ENCODE measurements around the gene BDKRB2. TPM values are rescaled to one million over a fixed set of nuclear protein-coding genes. Genes with fewer than 3 reads are reported as not detected.

The BDKRB2 gene
- total and polyA plus RNA-seq, 2 donors (not counting 1 experiment from before 2014, with no cell fraction given) = 24.0 to 91.5 TPM

DNA sequence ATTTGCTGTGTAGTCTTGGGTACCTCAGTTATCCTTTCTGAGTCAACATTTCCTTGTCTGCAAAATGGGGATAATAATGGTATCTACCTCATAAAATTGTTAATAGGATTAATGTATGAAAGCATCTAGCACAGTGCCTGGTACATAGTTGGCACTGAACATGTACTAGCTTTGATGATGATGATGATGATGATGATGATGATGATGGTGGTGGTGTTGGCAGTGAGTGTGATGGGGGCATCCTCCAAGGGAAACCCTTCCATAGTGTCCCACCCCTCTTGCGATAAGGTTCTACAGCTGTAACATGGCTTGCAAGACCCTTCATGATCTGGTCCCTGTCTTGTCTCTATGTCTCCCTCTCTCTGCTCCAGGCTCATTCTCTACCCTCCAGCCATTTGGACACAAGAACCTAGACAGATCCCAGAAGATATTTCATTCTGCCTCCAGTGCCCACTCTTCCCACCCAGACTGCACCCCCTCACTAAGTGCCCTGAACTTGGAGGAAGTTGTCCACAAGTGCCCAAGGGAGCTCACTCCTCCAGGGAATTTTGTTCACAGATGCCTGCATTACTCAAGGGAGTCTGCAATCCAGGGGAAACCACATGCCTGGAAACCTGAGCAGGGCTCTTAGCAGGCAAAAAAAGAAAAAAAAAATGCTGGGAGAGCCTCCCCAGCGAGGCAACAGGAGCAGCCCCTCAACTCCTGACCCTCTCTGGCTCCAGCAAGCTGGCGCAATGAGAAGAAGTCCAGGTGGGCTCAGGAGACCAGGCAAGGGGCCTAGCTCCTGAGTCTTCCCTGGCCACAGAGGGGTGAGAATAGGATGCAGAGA is 41.3 kb downstream of the BDKRB2 start:
- no peaks in the 10 kb centered on the region for H3K27me3 ChIP-seq (ENCODE audit: control insufficient read depth, insufficient read depth, low read length)
- no peak overlapping the region for H2AFZ ChIP-seq (ENCODE audit: low read length)
- H3K36me3 ChIP-seq (ENCODE audit: control insufficient read depth, insufficient read depth, low read length) = peaks cover 2% of the 10 kb centered on the region
- H3K4me1 ChIP-seq (ENCODE audit: control insufficient read depth, extremely low read depth, insufficient read depth, low read length) = peaks cover 21% of the 10 kb centered on the region
- no peaks in the 10 kb centered on the region for H3K79me2 ChIP-seq (ENCODE audit: control insufficient read depth, insufficient read depth, low read length)
- TF ChIP-seq EZH2 (IDR thresholded peaks at IDR 0.05; ENCODE audit: low read length, missing control alignments) = no peak
- TF ChIP-seq, protein P1, sequence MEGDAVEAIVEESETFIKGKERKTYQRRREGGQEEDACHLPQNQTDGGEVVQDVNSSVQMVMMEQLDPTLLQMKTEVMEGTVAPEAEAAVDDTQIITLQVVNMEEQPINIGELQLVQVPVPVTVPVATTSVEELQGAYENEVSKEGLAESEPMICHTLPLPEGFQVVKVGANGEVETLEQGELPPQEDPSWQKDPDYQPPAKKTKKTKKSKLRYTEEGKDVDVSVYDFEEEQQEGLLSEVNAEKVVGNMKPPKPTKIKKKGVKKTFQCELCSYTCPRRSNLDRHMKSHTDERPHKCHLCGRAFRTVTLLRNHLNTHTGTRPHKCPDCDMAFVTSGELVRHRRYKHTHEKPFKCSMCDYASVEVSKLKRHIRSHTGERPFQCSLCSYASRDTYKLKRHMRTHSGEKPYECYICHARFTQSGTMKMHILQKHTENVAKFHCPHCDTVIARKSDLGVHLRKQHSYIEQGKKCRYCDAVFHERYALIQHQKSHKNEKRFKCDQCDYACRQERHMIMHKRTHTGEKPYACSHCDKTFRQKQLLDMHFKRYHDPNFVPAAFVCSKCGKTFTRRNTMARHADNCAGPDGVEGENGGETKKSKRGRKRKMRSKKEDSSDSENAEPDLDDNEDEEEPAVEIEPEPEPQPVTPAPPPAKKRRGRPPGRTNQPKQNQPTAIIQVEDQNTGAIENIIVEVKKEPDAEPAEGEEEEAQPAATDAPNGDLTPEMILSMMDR (conservative IDR thresholded peaks at IDR 0.05 in 1 of 2, IDR thresholded peaks at IDR 0.05 in 1 of 2; ENCODE audit: low read depth in 1 of 2, low read length in 2 of 2) = no peak
- H3K9me3 ChIP-seq (ENCODE audit: control insufficient read depth, insufficient read depth, low read depth, low read length) = no peaks in the 10 kb centered on the region
- no peak overlapping the region for H3K4me2 ChIP-seq (ENCODE audit: extremely low read depth, insufficient read depth, low read length)
- H3K9ac ChIP-seq (ENCODE audit: insufficient read depth, low read length) = no peak overlapping the region
- H3K4me3 ChIP-seq (replicated peaks in 1 of 4; ENCODE audit: control extremely low read depth in 1 of 4, insufficient read depth in 1 of 4, low read depth in 3 of 4, low read length in 4 of 4) = no peak overlapping the region
- peak in 1 of 2 donors; percentile 85 for DNase-seq (ENCODE audit: low read depth in 2 of 2)
- H3K27ac ChIP-seq (ENCODE audit: insufficient read depth, low read length) = peak overlapping the region; percentile 50
- H4K20me1 ChIP-seq (ENCODE audit: control insufficient read depth, extremely low read depth, insufficient read depth, low read length) = no peaks in the 10 kb centered on the region

DNA sequence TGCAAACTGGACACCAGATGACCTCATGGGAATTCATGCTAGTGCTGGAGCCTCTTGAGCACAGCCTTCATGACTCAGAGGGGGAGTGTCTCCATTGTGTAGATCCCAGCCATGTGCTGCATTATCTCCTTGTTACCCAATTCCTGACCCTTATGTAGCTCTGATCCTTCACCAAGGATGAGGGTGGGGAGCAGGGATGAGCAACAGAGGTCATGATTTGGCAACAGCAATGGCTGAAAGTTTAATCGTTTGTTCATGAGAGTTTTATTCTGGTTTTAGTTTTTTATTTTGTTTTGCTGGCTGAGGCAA is 41.9 kb downstream of the BDKRB2 start:
- TF ChIP-seq, protein P1 (conservative IDR thresholded peaks at IDR 0.05 in 1 of 2, IDR thresholded peaks at IDR 0.05 in 1 of 2; ENCODE audit: low read depth in 1 of 2, low read length in 2 of 2) = peak in 1 of 2 donors; percentile 2
- no peak for TF ChIP-seq EZH2 (IDR thresholded peaks at IDR 0.05; ENCODE audit: low read length, missing control alignments)
- Histone ChIP-seq H3K27ac (ENCODE audit: insufficient read depth, low read length) (peak overlapping the region; percentile 50), H3K9ac (ENCODE audit: insufficient read depth, low read length) (no peak overlapping the region), H4K20me1 (ENCODE audit: control insufficient read depth, extremely low read depth, insufficient read depth, low read length) (no peaks in the 10 kb centered on the region), H3K4me1 (ENCODE audit: control insufficient read depth, extremely low read depth, insufficient read depth, low read length) (peaks cover 21% of the 10 kb centered on the region), H3K4me2 (ENCODE audit: extremely low read depth, insufficient read depth, low read length) (no peak overlapping the region), H3K9me3 (ENCODE audit: control insufficient read depth, insufficient read depth, low read depth, low read length) (no peaks in the 10 kb centered on the region), H3K4me3 (replicated peaks in 1 of 4; ENCODE audit: control extremely low read depth in 1 of 4, insufficient read depth in 1 of 4, low read depth in 3 of 4, low read length in 4 of 4) (no peak overlapping the region), H3K36me3 (ENCODE audit: control insufficient read depth, insufficient read depth, low read length) (peaks cover 2% of the 10 kb centered on the region), H3K27me3 (ENCODE audit: control insufficient read depth, insufficient read depth, low read length) (no peaks in the 10 kb centered on the region), H3K79me2 (ENCODE audit: control insufficient read depth, insufficient read depth, low read length) (no peaks in the 10 kb centered on the region), H2AFZ (ENCODE audit: low read length) (no peak overlapping the region)
- DNase-seq (ENCODE audit: low read depth in 2 of 2) = peak; percentile 96 to 98

DNA sequence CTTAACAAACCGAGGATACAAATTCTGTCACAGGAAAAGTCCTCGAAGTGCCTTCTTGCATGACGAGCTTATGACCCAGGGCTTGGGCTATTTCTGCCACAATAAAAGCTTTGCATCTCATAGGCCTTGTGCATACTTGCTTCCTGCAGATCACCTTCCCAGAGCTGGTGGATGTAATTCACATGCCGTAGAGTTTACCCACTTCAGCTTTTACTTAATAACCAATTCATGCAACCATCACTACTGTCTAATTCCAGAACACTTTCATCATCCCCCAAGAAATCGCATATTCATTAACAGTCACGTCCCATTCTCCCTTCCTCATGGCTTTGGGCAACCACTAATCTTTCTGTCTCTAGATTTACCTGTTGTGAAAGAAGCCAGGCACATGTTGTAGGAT is 42.4 kb downstream of the BDKRB2 start:
- H3K9me3 ChIP-seq (ENCODE audit: control insufficient read depth, insufficient read depth, low read depth, low read length) = no peaks in the 10 kb centered on the region
- no peak overlapping the region for H3K9ac ChIP-seq (ENCODE audit: insufficient read depth, low read length)
- H4K20me1 ChIP-seq (ENCODE audit: control insufficient read depth, extremely low read depth, insufficient read depth, low read length) = no peaks in the 10 kb centered on the region
- H3K27me3 ChIP-seq (ENCODE audit: control insufficient read depth, insufficient read depth, low read length) = no peaks in the 10 kb centered on the region
- H3K4me1 ChIP-seq (ENCODE audit: control insufficient read depth, extremely low read depth, insufficient read depth, low read length) = peaks cover 26% of the 10 kb centered on the region
- TF ChIP-seq, protein P1 (conservative IDR thresholded peaks at IDR 0.05 in 1 of 2, IDR thresholded peaks at IDR 0.05 in 1 of 2; ENCODE audit: low read depth in 1 of 2, low read length in 2 of 2) = no peak
- no peak for TF ChIP-seq EZH2 (IDR thresholded peaks at IDR 0.05; ENCODE audit: low read length, missing control alignments)
- no peaks in the 10 kb centered on the region for H3K36me3 ChIP-seq (ENCODE audit: control insufficient read depth, insufficient read depth, low read length)
- H3K4me3 ChIP-seq (replicated peaks in 1 of 4; ENCODE audit: control extremely low read depth in 1 of 4, insufficient read depth in 1 of 4, low read depth in 3 of 4, low read length in 4 of 4) = no peak overlapping the region
- DNase-seq (ENCODE audit: low read depth in 2 of 2) = no peak
- H2AFZ ChIP-seq (ENCODE audit: low read length) = no peak overlapping the region
- no peaks in the 10 kb centered on the region for H3K79me2 ChIP-seq (ENCODE audit: control insufficient read depth, insufficient read depth, low read length)
- H3K27ac ChIP-seq (ENCODE audit: insufficient read depth, low read length) = no peak overlapping the region
- no peak overlapping the region for H3K4me2 ChIP-seq (ENCODE audit: extremely low read depth, insufficient read depth, low read length)
